Thyroid gland (tissue), 4 donors: ENCODE results near the gene FAM241A.

Source experiments
- POLR2A ChIP-seq, 2 donors: fragments of 450-650 bp; IDR thresholded peaks; one replicate each; pipeline ENCODE4 v1.6.1; 2017; ENCODE audit warnings: antibody characterized with exemption in 2 of 2, mild to moderate bottlenecking in 2 of 2, moderate library complexity in 1 of 2
- TF ChIP-seq, protein P1 (sequence below), 6 experiments: fragments of 200-600 bp in 3 of 6; fragments of 450-650 bp in 3 of 6; sonication (generic) in 3 of 6; IDR thresholded peaks; one replicate each; pipeline ENCODE4 v1.5.1; 2016 to 2019; ENCODE audit warnings: antibody characterized with exemption in 6 of 6, mild to moderate bottlenecking in 2 of 6, inconsistent platforms in 1 of 6, moderate library complexity in 1 of 6

- TF ChIP-seq, protein P1, sequence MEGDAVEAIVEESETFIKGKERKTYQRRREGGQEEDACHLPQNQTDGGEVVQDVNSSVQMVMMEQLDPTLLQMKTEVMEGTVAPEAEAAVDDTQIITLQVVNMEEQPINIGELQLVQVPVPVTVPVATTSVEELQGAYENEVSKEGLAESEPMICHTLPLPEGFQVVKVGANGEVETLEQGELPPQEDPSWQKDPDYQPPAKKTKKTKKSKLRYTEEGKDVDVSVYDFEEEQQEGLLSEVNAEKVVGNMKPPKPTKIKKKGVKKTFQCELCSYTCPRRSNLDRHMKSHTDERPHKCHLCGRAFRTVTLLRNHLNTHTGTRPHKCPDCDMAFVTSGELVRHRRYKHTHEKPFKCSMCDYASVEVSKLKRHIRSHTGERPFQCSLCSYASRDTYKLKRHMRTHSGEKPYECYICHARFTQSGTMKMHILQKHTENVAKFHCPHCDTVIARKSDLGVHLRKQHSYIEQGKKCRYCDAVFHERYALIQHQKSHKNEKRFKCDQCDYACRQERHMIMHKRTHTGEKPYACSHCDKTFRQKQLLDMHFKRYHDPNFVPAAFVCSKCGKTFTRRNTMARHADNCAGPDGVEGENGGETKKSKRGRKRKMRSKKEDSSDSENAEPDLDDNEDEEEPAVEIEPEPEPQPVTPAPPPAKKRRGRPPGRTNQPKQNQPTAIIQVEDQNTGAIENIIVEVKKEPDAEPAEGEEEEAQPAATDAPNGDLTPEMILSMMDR (IDR thresholded peaks at IDR 0.05), result no peak
- TF ChIP-seq POLR2A (IDR thresholded peaks at IDR 0.05), result no peak
Measured at GRCh38 chr4:112098841-112099530, 46.3 kb upstream of the FAM241A start.
